ENCODE results near the gene ZNF189. TPM values are rescaled to one million over a fixed set of nuclear protein-coding genes. Genes with fewer than 3 reads are reported as not detected.

ZNF189 gene
- total RNA-seq, 1 donor from 2014 or later: 12.1 TPM

DNA sequence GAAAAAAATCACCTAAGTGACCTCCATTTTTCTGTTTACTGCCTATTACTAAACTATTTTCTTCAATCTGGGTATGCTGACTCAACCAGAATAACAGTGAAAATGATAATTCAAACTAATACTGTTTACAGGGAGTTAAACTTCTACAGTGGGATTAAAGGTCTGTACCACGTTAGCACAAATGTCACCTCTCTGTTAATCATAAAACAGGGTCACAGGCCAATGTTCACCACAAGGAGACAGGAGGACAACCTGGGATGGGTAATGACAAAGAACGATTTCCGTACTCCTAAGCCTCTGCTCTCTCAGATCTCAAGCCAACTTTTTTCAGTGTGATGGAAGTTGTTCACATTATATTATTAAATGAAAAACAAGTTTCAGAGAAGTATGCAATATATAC lies 34.6 kb downstream of the ZNF189 start:
- DNase-seq (ENCODE audit: low read depth) (no peak), FAIRE-seq (no peak)
- TF ChIP-seq, protein P1, sequence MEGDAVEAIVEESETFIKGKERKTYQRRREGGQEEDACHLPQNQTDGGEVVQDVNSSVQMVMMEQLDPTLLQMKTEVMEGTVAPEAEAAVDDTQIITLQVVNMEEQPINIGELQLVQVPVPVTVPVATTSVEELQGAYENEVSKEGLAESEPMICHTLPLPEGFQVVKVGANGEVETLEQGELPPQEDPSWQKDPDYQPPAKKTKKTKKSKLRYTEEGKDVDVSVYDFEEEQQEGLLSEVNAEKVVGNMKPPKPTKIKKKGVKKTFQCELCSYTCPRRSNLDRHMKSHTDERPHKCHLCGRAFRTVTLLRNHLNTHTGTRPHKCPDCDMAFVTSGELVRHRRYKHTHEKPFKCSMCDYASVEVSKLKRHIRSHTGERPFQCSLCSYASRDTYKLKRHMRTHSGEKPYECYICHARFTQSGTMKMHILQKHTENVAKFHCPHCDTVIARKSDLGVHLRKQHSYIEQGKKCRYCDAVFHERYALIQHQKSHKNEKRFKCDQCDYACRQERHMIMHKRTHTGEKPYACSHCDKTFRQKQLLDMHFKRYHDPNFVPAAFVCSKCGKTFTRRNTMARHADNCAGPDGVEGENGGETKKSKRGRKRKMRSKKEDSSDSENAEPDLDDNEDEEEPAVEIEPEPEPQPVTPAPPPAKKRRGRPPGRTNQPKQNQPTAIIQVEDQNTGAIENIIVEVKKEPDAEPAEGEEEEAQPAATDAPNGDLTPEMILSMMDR (IDR thresholded peaks at IDR 0.05; ENCODE audit: insufficient read depth, low read length, severe bottlenecking): no peak
- Histone ChIP-seq H3K27me3 (ENCODE audit: control insufficient read depth, insufficient read depth, low read length) (no peaks in the 10 kb centered on the region), H3K4me3 (ENCODE audit: low read depth, low read length) (no peak overlapping the region), H3K36me3 (ENCODE audit: control insufficient read depth, insufficient read depth, low read length) (no peaks in the 10 kb centered on the region)

DNA sequence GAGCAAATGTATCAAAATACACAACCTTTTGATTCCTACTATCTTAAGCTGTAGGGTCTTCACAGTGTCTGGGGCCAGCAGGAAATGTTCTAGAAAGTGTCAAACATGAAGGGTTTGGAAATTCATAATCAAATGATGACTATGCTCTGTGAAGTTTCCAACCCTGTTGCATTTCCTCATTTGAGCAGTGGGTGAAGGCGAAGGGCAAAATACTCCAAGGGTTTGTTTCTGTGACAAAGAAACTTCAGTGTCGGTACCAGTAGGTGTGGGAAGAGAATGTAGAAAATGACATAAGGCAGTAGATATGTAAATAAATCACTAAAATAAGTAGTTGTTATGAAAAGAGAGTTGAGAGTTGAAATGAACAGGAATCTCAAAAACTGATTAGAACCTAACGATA lies 36.3 kb downstream of the ZNF189 start:
- no peaks in the 10 kb centered on the region for H3K27me3 ChIP-seq (ENCODE audit: control insufficient read depth, insufficient read depth, low read length)
- no peak overlapping the region for H3K4me3 ChIP-seq (ENCODE audit: low read depth, low read length)
- TF ChIP-seq, protein P1 (IDR thresholded peaks at IDR 0.05; ENCODE audit: insufficient read depth, low read length, severe bottlenecking): no peak
- no peaks in the 10 kb centered on the region for H3K36me3 ChIP-seq (ENCODE audit: control insufficient read depth, insufficient read depth, low read length)
- no peak for DNase-seq (ENCODE audit: low read depth)
- FAIRE-seq: no peak

DNA sequence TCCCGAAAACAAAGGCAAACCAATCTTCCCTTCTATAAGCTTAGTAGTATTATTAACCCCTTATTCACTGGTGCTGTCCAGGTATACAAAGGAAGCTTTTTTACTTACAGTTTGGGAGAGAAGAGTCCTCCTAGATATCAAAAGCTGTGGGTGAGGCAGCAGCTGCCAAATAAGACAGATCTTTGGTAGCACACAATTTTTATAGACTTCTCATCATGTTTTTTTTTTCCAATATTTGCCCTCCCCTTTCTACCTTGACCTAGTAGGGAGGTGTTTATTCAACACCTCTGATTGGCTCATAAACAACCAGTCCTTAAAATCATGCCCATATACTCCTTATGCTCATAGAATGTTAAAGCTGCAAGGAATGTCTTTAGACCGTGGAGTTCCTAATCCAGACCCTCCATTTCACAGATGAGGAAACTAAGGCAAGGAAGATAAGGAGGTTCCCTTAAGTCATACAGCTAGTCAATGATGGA lies 37.0 kb downstream of the ZNF189 start, which contains the start of gene ALDOB:
Gene ALDOB, minus strand, starts transcription at position 174 of the 479 bp plus-strand sequence. CDS start 4,887 bp downstream, outside the sequence.
- FAIRE-seq: no peak
- Histone ChIP-seq H3K4me3 (ENCODE audit: low read depth, low read length) (no peak within 1 kb of the TSS), H3K36me3 (ENCODE audit: control insufficient read depth, insufficient read depth, low read length) (no peaks in the 10 kb centered on the region), H3K27me3 (ENCODE audit: control insufficient read depth, insufficient read depth, low read length) (no peaks in the 10 kb centered on the region)
- TF ChIP-seq, protein P1 (IDR thresholded peaks at IDR 0.05; ENCODE audit: insufficient read depth, low read length, severe bottlenecking): no peak
- no peak for DNase-seq (ENCODE audit: low read depth)

DNA sequence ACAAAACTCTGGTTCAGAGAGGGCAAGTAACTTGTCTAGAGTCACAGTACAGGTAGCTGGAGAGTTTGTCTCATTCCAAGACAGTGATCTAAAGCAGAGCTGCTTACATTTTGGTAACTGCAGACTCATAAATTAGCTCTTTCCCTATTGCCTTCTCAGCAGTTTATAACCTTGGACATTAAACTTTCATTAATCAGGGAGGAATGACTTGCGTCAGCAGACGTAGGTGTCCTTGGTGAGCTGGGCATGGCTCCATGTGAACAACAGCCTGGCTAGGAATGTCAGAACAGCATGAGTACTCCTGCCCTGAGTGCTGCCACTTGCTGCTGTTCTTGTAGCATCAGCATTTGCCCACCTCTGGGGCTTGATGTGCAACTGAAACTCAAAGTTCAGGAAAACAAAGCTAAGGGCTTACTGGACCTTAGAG lies 39.2 kb downstream of the ZNF189 start:
- TF ChIP-seq, protein P1 (IDR thresholded peaks at IDR 0.05; ENCODE audit: insufficient read depth, low read length, severe bottlenecking): no peak
- Histone ChIP-seq H3K27me3 (ENCODE audit: control insufficient read depth, insufficient read depth, low read length) (no peaks in the 10 kb centered on the region), H3K36me3 (ENCODE audit: control insufficient read depth, insufficient read depth, low read length) (no peaks in the 10 kb centered on the region), H3K4me3 (ENCODE audit: low read depth, low read length) (no peak overlapping the region)
- no peak for DNase-seq (ENCODE audit: low read depth)
- FAIRE-seq: no peak

DNA sequence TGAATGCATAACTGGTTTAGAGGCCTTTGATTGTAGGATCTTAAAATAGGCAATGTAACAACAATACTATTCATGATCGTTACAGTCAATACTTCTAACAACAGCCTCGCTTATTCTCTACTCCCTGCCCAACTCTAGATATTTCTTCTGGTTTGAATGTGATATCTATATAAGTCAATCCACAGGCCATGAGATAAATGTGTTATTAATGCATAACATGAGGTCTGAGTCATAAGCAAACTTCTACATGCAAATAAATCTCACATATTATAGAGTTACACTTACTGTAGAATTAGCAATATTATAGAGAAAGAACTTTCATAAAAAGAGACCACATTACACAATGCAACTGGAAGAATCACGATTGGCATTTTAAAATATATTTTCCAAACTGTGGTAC lies 39.9 kb downstream of the ZNF189 start:
- H3K4me3 ChIP-seq (ENCODE audit: low read depth, low read length): no peak overlapping the region
- no peak for FAIRE-seq

More for the DNA sequence above, 39.9 kb downstream of the ZNF189 start:
- TF ChIP-seq, protein P1 (IDR thresholded peaks at IDR 0.05; ENCODE audit: insufficient read depth, low read length, severe bottlenecking): no peak
- no peaks in the 10 kb centered on the region for H3K27me3 ChIP-seq (ENCODE audit: control insufficient read depth, insufficient read depth, low read length)
- H3K36me3 ChIP-seq (ENCODE audit: control insufficient read depth, insufficient read depth, low read length): no peaks in the 10 kb centered on the region
- no peak for DNase-seq (ENCODE audit: low read depth)
